Neutrophil (primary cell): ENCODE results near the gene GCNT1.
"Not testable (repeated sequence)": the region's sequence is repeated elsewhere in the genome, so short reads cannot be mapped to it uniquely, and the experiment has no call there.

Experiments used
- H3K27ac ChIP-seq: fragments of 200-600 bp; sonication (generic); 2 replicates; pipeline ENCODE4 v1.5.1; 2016; ENCODE audit warnings: mild to moderate bottlenecking, moderate library complexity
- H3K27me3 ChIP-seq: fragments of 200-600 bp; sonication (generic); 2 replicates; pipeline ENCODE4 v1.6.0; 2016; ENCODE audit warnings: mild to moderate bottlenecking
- H3K36me3 ChIP-seq: fragments of 200-600 bp; sonication (generic); 2 replicates; pipeline ENCODE4 v1.5.1; 2017
- H3K4me1 ChIP-seq, 2 experiments: fragments of 200-600 bp in 1 of 2; sonication (generic) in 1 of 2; 1 replicate in 1 of 2; 2 replicates in 1 of 2; pipeline versions ENCODE4 v1.5.1 to v1.6.1; 2013 to 2016; ENCODE audit warnings: low read depth in 1 of 2, low read length in 1 of 2, mild to moderate bottlenecking in 1 of 2, moderate library complexity in 1 of 2; ENCODE audit not compliant: control insufficient read depth in 1 of 2, insufficient read depth in 1 of 2
- H3K4me3 ChIP-seq, 2 experiments: fragments of 200-600 bp in 1 of 2; sonication (generic) in 1 of 2; 1 replicate in 1 of 2; 2 replicates in 1 of 2; pipeline ENCODE4 v1.5.1; 2013 to 2016; ENCODE audit warnings: low read depth in 1 of 2, low read length in 1 of 2, mild to moderate bottlenecking in 1 of 2, moderate library complexity in 1 of 2
- H3K9me3 ChIP-seq: fragments of 200-600 bp; sonication (generic); 2 replicates; pipeline ENCODE4 v1.5.1; 2016
- CTCF ChIP-seq: fragments of 200-600 bp; sonication (generic); IDR thresholded peaks from 2 replicates; pipeline ENCODE4 v1.5.1; 2016; ENCODE audit warnings: antibody characterized with exemption

The GCNT1 gene

GRCh38 chr9:76486151-76486550, 27.2 kb downstream of the GCNT1 start:
- Histone ChIP-seq H3K9me3 (no peaks in the 10 kb centered on the region), H3K27ac (peak overlapping the region; percentile 26), H3K27me3 (no peaks in the 10 kb centered on the region), H3K4me1 (peaks cover 23 to 35% of the 10 kb centered on the region in 2 experiments), H3K4me3 (no peak overlapping the region), H3K36me3 (no peaks in the 10 kb centered on the region)
- no peak for TF ChIP-seq CTCF

- Histone ChIP-seq H3K27ac (peak overlapping the region; percentile 76), H3K27me3 (no peaks in the 10 kb centered on the region), H3K9me3 (no peaks in the 10 kb centered on the region), H3K4me1 (peaks cover 29 to 52% of the 10 kb centered on the region in 2 experiments), H3K36me3 (no peaks in the 10 kb centered on the region), H3K4me3 (peak overlapping the region in 1 of 2 experiments; percentile 0)
- no peak for TF ChIP-seq CTCF
These were observed 31.4 kb downstream of the GCNT1 start for GRCh38 chr9:76490249-76490990.

- H3K4me1 ChIP-seq: peaks cover 29 to 52% of the 10 kb centered on the region in 2 experiments
- not testable (repeated sequence) for H3K36me3 ChIP-seq, H3K9me3 ChIP-seq
These were observed 32.1 kb downstream of the GCNT1 start for GRCh38 chr9:76491056-76491455.

GRCh38 chr9:76493496-76493895, 34.5 kb downstream of the GCNT1 start:
- H3K27me3 ChIP-seq, H3K4me3 ChIP-seq, H3K27ac ChIP-seq, H3K9me3 ChIP-seq, H3K36me3 ChIP-seq: not testable (repeated sequence)
- peaks cover 25 to 40% of the 10 kb centered on the region in 2 experiments for H3K4me1 ChIP-seq

More at GRCh38 chr9:76491056-76491455, 32.1 kb downstream of the GCNT1 start:
- H3K4me3 ChIP-seq: peak overlapping the region in 1 of 2 experiments; percentile 0
- H3K27ac ChIP-seq: peak overlapping the region; percentile 76
- H3K27me3 ChIP-seq: not testable (repeated sequence)

GRCh38 chr9:76500061-76500460, 41.1 kb downstream of the GCNT1 start:
- H3K4me3 ChIP-seq: no peak overlapping the region
- peaks cover 31% of the 10 kb centered on the region for H3K36me3 ChIP-seq
- no peaks in the 10 kb centered on the region for H3K27me3 ChIP-seq
- H3K9me3 ChIP-seq: no peaks in the 10 kb centered on the region
- no peak for TF ChIP-seq CTCF
- H3K4me1 ChIP-seq: no peaks in the 10 kb centered on the region
- H3K27ac ChIP-seq: no peak overlapping the region

- Histone ChIP-seq H3K27ac (no peak overlapping the region), H3K27me3 (no peaks in the 10 kb centered on the region), H3K36me3 (peaks cover 31% of the 10 kb centered on the region), H3K4me3 (no peak overlapping the region), H3K9me3 (no peaks in the 10 kb centered on the region), H3K4me1 (no peaks in the 10 kb centered on the region)
- TF ChIP-seq CTCF: no peak
These were observed 43.8 kb downstream of the GCNT1 start for GRCh38 chr9:76502746-76503145.
